Activated T-cell treated with anti-CD3 and anti-CD28 coated beads, Interleukin-2, amount 50 U/mL, for 72 hours (primary cell): Measurements from ENCODE around the gene RORC. TPM values are rescaled to one million over a fixed set of nuclear protein-coding genes. Genes with fewer than 3 reads are reported as not detected.
"Not testable (repeated sequence)": the region's sequence is repeated elsewhere in the genome, so short reads cannot be mapped to it uniquely, and the experiment has no call there.

ENCODE experiments used
- ATAC-seq, 2 donors: fragments of 150-1000 bp; cut with Tn5 transposase; replicated peaks in 1 of 2; 2 replicates each; pipeline ENCODE4 v1.10.0; 2021; ENCODE audit warnings: moderate library complexity in 2 of 2, mild to moderate bottlenecking in 1 of 2
- DNase-seq, 2 donors: peaks; one replicate each; pipeline ENCODE4 v3.0.0; 2021 to 2022; ENCODE audit warnings: mixed read lengths in 1 of 2
- H3K27ac Mint-ChIP-seq: one replicate; pipeline ENCODE4 v1.8.0; 2022; ENCODE audit warnings: mild to moderate bottlenecking, moderate library complexity, mixed read lengths
- H3K27me3 Mint-ChIP-seq: one replicate; pipeline ENCODE4 v1.8.0; 2022; ENCODE audit warnings: low read depth, mixed read lengths
- H3K36me3 Mint-ChIP-seq, 2 donors: one replicate each; pipeline ENCODE4 v1.8.0; 2022; ENCODE audit warnings: mixed read lengths in 2 of 2, mild to moderate bottlenecking in 1 of 2; ENCODE audit not compliant: insufficient read depth in 2 of 2
- H3K4me1 Mint-ChIP-seq: one replicate; pipeline ENCODE4 v1.8.0; 2022; ENCODE audit warnings: low read depth, mixed read lengths
- H3K4me3 Mint-ChIP-seq, 2 donors: one replicate each; pipeline ENCODE4 v1.8.0; 2022; ENCODE audit warnings: mild to moderate bottlenecking in 2 of 2, mixed read lengths in 2 of 2, moderate library complexity in 2 of 2
- H3K9me3 Mint-ChIP-seq, 2 donors: one replicate each; pipeline ENCODE4 v1.8.0; 2022; ENCODE audit warnings: mixed read lengths in 2 of 2
- total RNA-seq, 2 donors: library from RNA; stranded (reverse); gene quantifications; one replicate each; pipeline ENCODE4 v1.2.3, GENCODE V29; 2022

The RORC gene
- total RNA-seq, 2 donors from 2014 or later, result 1.8 to 10.3 TPM

DNA sequence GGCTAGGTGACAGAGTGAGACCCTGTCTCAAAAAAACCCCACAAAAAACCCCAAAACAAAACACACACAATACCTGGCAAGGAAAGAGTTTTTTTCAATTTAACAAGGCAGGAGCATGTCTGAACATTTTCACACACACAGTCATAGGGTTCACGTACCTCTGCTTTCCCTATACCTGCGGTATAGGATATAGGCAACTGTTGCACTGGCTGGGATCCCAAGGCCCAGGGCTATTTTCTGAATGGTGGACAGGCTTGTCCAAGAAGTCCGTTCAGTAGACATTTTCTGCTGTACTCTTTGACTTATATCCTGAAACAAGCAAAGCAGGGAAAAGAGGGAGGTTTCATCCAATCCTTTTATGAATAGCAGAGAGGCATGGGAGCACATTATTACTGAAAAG, 48.9 kb downstream of the RORC start:
- Mint-ChIP-seq H3K27ac (no peak overlapping the region), H3K9me3 (no peaks in the 10 kb centered on the region), H3K4me1 (no peaks in the 10 kb centered on the region), H3K27me3 (no peaks in the 10 kb centered on the region), H3K36me3 (peaks cover 3 to 5% of the 10 kb centered on the region in 2 donors), H3K4me3 (no peak overlapping the region)
- ATAC-seq (no peak), DNase-seq (no peak)

- H3K36me3 Mint-ChIP-seq, H3K9me3 Mint-ChIP-seq, H3K4me3 Mint-ChIP-seq, DNase-seq, H3K27me3 Mint-ChIP-seq, H3K27ac Mint-ChIP-seq, H3K4me1 Mint-ChIP-seq, ATAC-seq: not testable (repeated sequence)
Measured at GRCh38 chr1:151782026-151782425, 49.6 kb downstream of the RORC start.

DNA sequence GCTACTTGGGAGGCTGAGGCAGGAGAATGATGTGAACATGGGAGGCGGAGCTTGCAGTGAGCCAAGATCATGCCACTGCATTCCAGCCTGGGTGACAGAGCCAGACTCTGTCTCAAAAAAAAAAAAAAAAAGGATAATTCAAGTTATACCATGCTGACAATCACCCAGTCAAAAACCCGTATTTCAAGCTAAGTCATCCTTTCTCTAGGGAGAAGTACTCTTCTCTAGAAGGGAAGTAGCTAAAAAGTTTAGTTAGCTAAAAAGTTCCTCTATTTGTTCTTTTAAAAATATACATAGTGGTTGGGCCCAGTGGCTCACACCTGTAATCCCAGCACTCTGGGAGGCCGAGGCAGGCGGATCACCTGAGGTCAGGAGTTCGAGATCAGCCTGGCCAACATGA, 50.9 kb downstream of the RORC start:
- DNase-seq, ATAC-seq, H3K9me3 Mint-ChIP-seq, H3K36me3 Mint-ChIP-seq, H3K27me3 Mint-ChIP-seq, H3K4me1 Mint-ChIP-seq, H3K27ac Mint-ChIP-seq, H3K4me3 Mint-ChIP-seq: not testable (repeated sequence)

DNA sequence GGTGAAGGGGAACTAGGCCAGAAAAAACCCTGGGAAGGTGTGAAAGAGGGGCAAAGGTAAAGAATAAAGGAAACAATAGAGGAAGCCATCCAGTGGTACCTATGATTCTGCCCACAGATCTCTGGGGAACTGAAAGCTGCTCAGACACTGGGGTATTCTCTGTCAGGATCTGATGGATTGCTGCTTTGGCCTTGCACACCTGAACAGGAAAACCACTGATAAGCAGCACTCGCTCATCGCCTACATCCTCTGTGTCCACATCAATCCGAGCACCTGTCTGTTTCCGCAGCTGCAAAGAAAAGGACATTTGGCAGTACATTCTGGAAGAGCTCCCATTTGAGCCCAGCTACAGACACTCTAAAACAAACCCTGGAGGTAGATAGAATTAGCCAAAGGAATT, 51.8 kb downstream of the RORC start:
- no peaks in the 10 kb centered on the region for H3K4me1 Mint-ChIP-seq
- DNase-seq, result no peak
- no peaks in the 10 kb centered on the region for H3K27me3 Mint-ChIP-seq
- H3K9me3 Mint-ChIP-seq, result no peaks in the 10 kb centered on the region
- no peak overlapping the region for H3K4me3 Mint-ChIP-seq
- no peak overlapping the region for H3K27ac Mint-ChIP-seq
- peaks cover 3 to 5% of the 10 kb centered on the region in 2 donors for H3K36me3 Mint-ChIP-seq
- ATAC-seq, result no peak

GRCh38 chr1:151777317-151777716, 54.3 kb downstream of the RORC start:
- Mint-ChIP-seq H3K36me3 (peaks cover 3 to 5% of the 10 kb centered on the region in 2 donors), H3K4me3 (no peak overlapping the region), H3K9me3 (no peaks in the 10 kb centered on the region), H3K4me1 (no peaks in the 10 kb centered on the region), H3K27me3 (no peaks in the 10 kb centered on the region), H3K27ac (no peak overlapping the region)
- ATAC-seq, result no peak
- no peak for DNase-seq

DNA sequence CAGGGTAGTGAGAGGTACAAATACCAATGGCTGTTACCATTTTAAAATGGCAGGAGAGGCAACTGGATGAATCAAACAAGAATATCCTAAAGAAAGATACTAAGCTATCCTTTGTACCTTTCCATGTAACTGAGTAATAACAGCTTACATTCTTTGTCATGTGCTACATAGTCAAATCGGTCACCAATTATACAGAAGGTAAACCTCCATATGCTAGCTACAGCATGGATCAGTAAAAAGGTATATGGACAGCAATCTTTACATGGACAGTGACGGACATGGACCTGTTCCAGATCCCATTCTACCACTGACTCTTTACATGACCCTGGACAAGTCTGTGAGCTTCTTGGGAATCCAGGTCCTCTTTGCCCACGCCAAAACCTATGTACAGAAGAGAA, 54.9 kb downstream of the RORC start:
- Mint-ChIP-seq H3K9me3 (no peaks in the 10 kb centered on the region), H3K4me1 (no peaks in the 10 kb centered on the region), H3K27me3 (no peaks in the 10 kb centered on the region), H3K27ac (no peak overlapping the region), H3K4me3 (no peak overlapping the region), H3K36me3 (peaks cover 3 to 5% of the 10 kb centered on the region in 2 donors)
- DNase-seq, result no peak
- no peak for ATAC-seq

DNA sequence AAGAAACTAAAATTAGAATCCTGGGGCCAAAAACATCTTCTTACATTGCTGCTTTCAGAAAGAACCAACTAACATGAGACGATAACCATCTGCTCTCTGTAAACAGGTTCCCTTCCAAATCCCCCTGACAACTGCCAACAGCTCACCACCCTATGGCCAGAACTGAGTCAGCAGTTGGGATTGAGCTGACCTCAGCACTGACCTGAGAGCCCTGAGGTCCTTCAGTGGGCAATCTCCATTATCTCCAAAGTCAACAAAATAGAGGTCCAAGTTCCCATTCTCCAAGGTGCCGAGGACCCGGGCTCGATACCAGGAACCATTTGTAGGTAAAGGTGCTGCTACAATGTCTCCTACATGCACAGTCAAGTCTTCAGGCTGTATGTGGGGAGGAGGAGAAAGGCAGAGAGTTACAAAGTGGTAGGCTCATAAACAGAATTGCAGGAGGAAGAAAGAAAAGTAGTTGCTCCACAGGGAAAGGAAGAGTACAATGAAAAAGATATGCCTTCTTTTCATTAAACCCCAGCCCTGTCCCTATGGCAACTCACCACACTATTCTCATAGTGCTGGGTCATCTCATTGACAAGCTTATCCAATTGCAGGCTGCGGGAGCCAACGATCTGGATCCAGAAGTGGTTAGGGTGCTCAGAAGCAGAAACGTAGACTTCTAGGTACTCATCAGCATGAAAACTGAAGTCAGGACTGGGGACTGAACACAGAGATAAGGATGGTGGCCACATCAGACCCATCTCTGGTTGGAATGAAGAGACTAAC, 55.5 kb downstream of the RORC start:
- no peak overlapping the region for H3K4me3 Mint-ChIP-seq
- peaks cover 0 to 5% of the 10 kb centered on the region in 2 donors for H3K36me3 Mint-ChIP-seq
- ATAC-seq (no peak), DNase-seq (no peak)
- H3K27ac Mint-ChIP-seq, result no peak overlapping the region
- H3K4me1 Mint-ChIP-seq, result no peaks in the 10 kb centered on the region
- no peaks in the 10 kb centered on the region for H3K27me3 Mint-ChIP-seq
- no peaks in the 10 kb centered on the region for H3K9me3 Mint-ChIP-seq

- DNase-seq (no peak), ATAC-seq (no peak)
- Mint-ChIP-seq H3K4me3 (no peak overlapping the region), H3K9me3 (no peaks in the 10 kb centered on the region), H3K27ac (no peak overlapping the region), H3K27me3 (no peaks in the 10 kb centered on the region), H3K36me3 (peaks cover 0 to 2% of the 10 kb centered on the region in 2 donors), H3K4me1 (no peaks in the 10 kb centered on the region)
Measured at GRCh38 chr1:151774256-151774922, 57.2 kb downstream of the RORC start.

DNA sequence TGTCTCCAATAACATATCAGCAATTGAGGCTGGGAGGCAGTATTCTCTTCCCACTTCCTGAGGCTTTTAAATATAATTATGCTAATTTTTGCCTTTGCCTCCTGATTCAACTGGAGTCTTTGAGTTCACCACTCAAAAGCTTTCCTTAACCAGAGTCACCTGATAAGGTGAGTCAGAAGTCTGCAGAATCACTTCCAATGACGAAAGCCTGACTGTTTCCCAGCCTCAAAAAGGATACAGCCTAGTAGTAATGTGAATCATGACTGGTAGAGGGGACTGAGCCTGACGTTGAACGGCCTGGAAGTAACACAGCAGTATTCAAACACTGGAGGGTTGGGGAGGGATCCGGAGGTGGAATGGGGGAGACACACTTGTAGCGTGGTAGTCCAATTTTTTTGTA, 57.9 kb downstream of the RORC start:
- H3K36me3 Mint-ChIP-seq, result no peaks in the 10 kb centered on the region
- H3K4me1 Mint-ChIP-seq, result no peaks in the 10 kb centered on the region
- ATAC-seq (peak in 1 of 2 donors; percentile 61), DNase-seq (no peak)
- H3K27me3 Mint-ChIP-seq, result no peaks in the 10 kb centered on the region
- H3K27ac Mint-ChIP-seq, result no peak overlapping the region
- H3K9me3 Mint-ChIP-seq, result no peaks in the 10 kb centered on the region
- no peak overlapping the region for H3K4me3 Mint-ChIP-seq

- not testable (repeated sequence) for H3K27ac Mint-ChIP-seq, H3K4me3 Mint-ChIP-seq, ATAC-seq, H3K36me3 Mint-ChIP-seq, H3K4me1 Mint-ChIP-seq, H3K9me3 Mint-ChIP-seq, DNase-seq, H3K27me3 Mint-ChIP-seq
Measured at GRCh38 chr1:151769270-151769669, 62.3 kb downstream of the RORC start.

DNA sequence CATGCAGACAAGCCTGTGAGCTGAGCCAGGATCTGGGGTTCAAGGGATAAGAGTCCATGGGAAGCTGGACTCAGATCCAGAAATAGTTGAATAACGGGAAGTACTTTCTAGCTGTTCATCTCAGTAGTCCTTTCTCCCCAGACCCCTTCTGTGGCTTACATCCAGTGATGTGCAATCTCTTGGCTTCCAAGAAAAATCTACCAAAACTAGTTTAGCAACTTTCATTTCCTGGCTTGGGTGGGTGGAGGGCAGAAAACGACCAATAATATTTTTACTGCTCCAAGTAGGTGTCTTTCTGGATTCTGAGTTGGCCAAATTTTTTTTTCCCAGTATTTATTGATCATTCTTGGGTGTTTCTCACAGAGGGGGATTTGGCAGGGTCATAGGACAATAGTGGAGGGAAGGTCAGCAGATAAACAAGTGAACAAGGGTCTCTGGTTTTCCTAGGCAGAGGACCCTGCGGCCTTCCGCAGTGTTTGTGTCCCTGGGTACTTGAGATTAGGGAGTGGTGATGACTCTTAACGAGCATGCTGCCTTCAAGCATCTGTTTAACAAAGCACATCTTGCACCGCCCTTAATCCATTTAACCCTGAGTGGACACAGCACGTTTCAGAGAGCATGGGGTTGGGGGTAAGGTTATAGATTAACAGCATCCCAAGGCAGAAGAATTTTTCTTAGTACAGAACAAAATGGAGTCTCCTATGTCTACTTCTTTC, 63.1 kb downstream of the RORC start:
- peaks cover 11% of the 10 kb centered on the region for H3K4me1 Mint-ChIP-seq
- H3K27me3 Mint-ChIP-seq, H3K27ac Mint-ChIP-seq, H3K9me3 Mint-ChIP-seq, H3K4me3 Mint-ChIP-seq, DNase-seq, H3K36me3 Mint-ChIP-seq, ATAC-seq: not testable (repeated sequence)

DNA sequence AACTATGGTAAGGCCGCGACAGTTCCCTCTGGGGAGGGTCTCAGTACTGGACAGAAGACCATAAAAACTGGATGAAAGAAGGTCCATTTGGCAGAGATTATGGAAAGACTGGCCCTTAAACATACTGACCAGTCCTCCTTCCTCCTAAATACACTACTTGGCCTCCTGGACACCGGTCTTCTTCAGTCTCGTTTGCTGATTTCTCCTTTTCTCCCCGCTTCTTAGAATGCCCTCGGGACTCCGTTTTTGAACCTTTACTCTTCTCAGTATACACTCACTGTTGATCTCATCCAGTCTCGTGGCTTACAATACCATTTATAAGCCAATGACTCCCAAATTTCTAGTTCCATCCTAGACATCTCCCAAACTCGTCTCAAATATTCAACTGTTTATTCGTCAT, 67.6 kb downstream of the RORC start:
- H3K36me3 Mint-ChIP-seq, result peaks cover 2 to 9% of the 10 kb centered on the region in 2 donors
- peak overlapping the region; percentile 98 for H3K27ac Mint-ChIP-seq
- ATAC-seq (no peak), DNase-seq (no peak)
- peaks cover 33% of the 10 kb centered on the region for H3K4me1 Mint-ChIP-seq
- H3K9me3 Mint-ChIP-seq, result no peaks in the 10 kb centered on the region
- H3K4me3 Mint-ChIP-seq, result peak overlapping the region; percentile 97
- H3K27me3 Mint-ChIP-seq, result no peaks in the 10 kb centered on the region
